NB4 (cell line): ENCODE measurements around the gene SLK.

ENCODE experiments used
- CTCF ChIP-seq: IDR thresholded peaks from one replicate; pipeline ENCODE4 v1.5.1; 2012; ENCODE audit warnings: low read depth, low read length
- POLR2A ChIP-seq: IDR thresholded peaks from 2 replicates; pipeline ENCODE4 v1.6.1; 2011; ENCODE audit warnings: mild to moderate bottlenecking; ENCODE audit not compliant: insufficient read length; ENCODE audit errors: extremely low read depth

GRCh38 chr10:104026762-104027161 lies 59.8 kb downstream of the SLK start:
- TF ChIP-seq CTCF (no peak), POLR2A (no peak)
